ENCODE measurements around the gene COPG1.
"Not testable (repeated sequence)": the region's sequence is repeated elsewhere in the genome, so short reads cannot be mapped to it uniquely, and the experiment has no call there.

The COPG1 gene

GRCh38 chr3:129245141-129245540 is 4.3 kb upstream of the COPG1 start:
- DNase-seq (ENCODE audit: low read depth): no peak

- peak; percentile 62 for DNase-seq (ENCODE audit: low read depth)
These were observed 3.6 kb upstream of the COPG1 start for GRCh38 chr3:129245641-129246306.

- no peak for DNase-seq (ENCODE audit: low read depth)
These were observed 2.8 kb upstream of the COPG1 start for GRCh38 chr3:129246636-129247035.

GRCh38 chr3:129248286-129248979 is 973 bp upstream of the COPG1 start:
- no peak for DNase-seq (ENCODE audit: low read depth)

- no peak for DNase-seq (ENCODE audit: low read depth)
These were observed 3.3 kb downstream of the COPG1 start for GRCh38 chr3:129252748-129253147.

- no peak for DNase-seq (ENCODE audit: low read depth)
These were observed 5.3 kb downstream of the COPG1 start for GRCh38 chr3:129254536-129255230.

- DNase-seq (ENCODE audit: low read depth): no peak
These were observed 6.9 kb downstream of the COPG1 start for GRCh38 chr3:129256270-129256669.

GRCh38 chr3:129257609-129258008 is 8.2 kb downstream of the COPG1 start:
- DNase-seq (ENCODE audit: low read depth): no peak

- DNase-seq (ENCODE audit: low read depth): no peak
These were observed 10.4 kb downstream of the COPG1 start for GRCh38 chr3:129259612-129260477.

- DNase-seq (ENCODE audit: low read depth): no peak
These were observed 11.2 kb downstream of the COPG1 start for GRCh38 chr3:129260606-129261005.

GRCh38 chr3:129261894-129262293 is 12.5 kb downstream of the COPG1 start:
- DNase-seq (ENCODE audit: low read depth): no peak

- DNase-seq (ENCODE audit: low read depth): no peak
These were observed 13.9 kb downstream of the COPG1 start for GRCh38 chr3:129263161-129263910.

GRCh38 chr3:129264994-129265393 is 15.6 kb downstream of the COPG1 start:
- DNase-seq (ENCODE audit: low read depth): not testable (repeated sequence)

- no peak for DNase-seq (ENCODE audit: low read depth)
These were observed 17.2 kb downstream of the COPG1 start for GRCh38 chr3:129266651-129267050.

GRCh38 chr3:129268396-129268795 is 19.0 kb downstream of the COPG1 start:
- no peak for DNase-seq (ENCODE audit: low read depth)

GRCh38 chr3:129271674-129272073 is 22.3 kb downstream of the COPG1 start:
- DNase-seq (ENCODE audit: low read depth): no peak

- no peak for DNase-seq (ENCODE audit: low read depth)
These were observed 27.0 kb downstream of the COPG1 start for GRCh38 chr3:129276385-129276784.

GRCh38 chr3:129277829-129278271 is 28.4 kb downstream of the COPG1 start:
- no peak for DNase-seq (ENCODE audit: low read depth)

- peak; percentile 89 for DNase-seq (ENCODE audit: low read depth)
These were observed 29.1 kb downstream of the COPG1 start, which contains the start of gene HMCES for GRCh38 chr3:129278439-129278965. TSS of gene HMCES (plus strand) at chr3:129278870. CDS start at chr3:129279733, 863 bp downstream.

- DNase-seq (ENCODE audit: low read depth): peak; percentile 46
These were observed 29.8 kb downstream of the COPG1 start for GRCh38 chr3:129278966-129279906.

All from activated T-cell treated with anti-CD3 and anti-CD28 coated beads for 24 hours (primary cell).